BE2C (cell line): ENCODE results near the gene XIST.
"Not testable (repeated sequence)": the region's sequence is repeated elsewhere in the genome, so short reads cannot be mapped to it uniquely, and the experiment has no call there.

Source experiments
- DNase-seq: peaks from one replicate; pipeline ENCODE4 v3.0.0-alpha.2; 2020
- H3K27me3 ChIP-seq: fragments of 250-450 bp; sonication (Bioruptor Pico); 2 replicates; pipeline ENCODE4 v1.5.1; 2020; ENCODE audit warnings: mild to moderate bottlenecking
- H3K36me3 ChIP-seq: fragments of 250-450 bp; sonication (Bioruptor Pico); 2 replicates; pipeline ENCODE4 v1.5.1; 2020; ENCODE audit warnings: mild to moderate bottlenecking
- H3K4me1 ChIP-seq: fragments of 250-450 bp; sonication (Bioruptor Pico); 2 replicates; pipeline ENCODE4 v1.5.1; 2020
- H3K4me3 ChIP-seq: 2 replicates; pipeline ENCODE4 v1.5.1; 2011; ENCODE audit warnings: low read depth, low read length
- H3K9me3 ChIP-seq: fragments of 250-450 bp; sonication (Bioruptor Pico); 2 replicates; pipeline ENCODE4 v1.5.1; 2020
- TF ChIP-seq, protein P1 (sequence below): IDR thresholded peaks from 2 replicates; pipeline ENCODE4 v1.5.1; 2012; ENCODE audit warnings: mild to moderate bottlenecking, low read depth, low read length

XIST gene

DNA sequence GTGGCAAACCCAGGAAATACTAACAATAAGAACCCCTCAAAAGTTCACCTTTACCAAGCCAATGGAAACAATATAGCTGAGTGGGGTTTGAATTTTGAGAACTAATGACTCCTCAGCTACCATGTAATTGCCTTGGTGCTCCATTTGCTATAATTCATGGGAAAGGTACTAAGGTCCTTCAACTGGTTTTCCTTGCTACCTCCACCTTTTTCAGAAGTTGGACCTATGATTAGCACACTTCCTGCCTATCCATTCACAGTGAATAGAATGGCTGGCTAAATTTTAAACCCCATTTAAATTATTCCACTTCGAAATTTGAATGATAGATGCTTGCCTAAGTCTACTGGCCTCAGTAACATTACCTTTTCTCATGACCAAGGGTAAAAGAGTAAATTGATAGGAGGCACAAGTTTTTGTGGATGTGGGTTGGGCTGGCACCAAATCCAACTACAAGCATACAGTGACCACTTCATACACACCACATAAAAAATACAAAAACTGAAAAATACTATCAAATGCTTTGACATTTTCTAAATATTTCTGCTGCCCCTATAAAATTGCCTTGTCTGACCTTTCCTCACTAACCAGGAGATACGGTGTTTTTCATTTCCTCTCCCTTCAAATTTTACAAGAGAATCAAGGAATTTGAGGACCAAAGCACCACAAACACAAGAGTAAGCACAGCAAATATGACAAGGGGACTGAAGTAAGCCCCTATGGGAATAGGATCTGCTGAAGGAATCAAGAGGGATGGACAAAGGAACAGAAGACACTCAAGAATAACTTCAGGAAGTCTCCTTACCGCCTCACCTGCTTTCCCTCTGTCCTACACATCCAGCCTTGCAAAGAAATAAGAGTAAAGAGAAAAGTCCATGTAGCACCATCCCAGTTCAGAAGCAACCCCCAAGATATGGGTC, 34.1 kb downstream of the XIST start:
- DNase-seq, result no peak
- H3K27me3 ChIP-seq, result no peaks in the 10 kb centered on the region
- H3K4me1 ChIP-seq, result no peaks in the 10 kb centered on the region
- H3K36me3 ChIP-seq, result no peaks in the 10 kb centered on the region
- no peaks in the 10 kb centered on the region for H3K9me3 ChIP-seq
- TF ChIP-seq, protein P1, sequence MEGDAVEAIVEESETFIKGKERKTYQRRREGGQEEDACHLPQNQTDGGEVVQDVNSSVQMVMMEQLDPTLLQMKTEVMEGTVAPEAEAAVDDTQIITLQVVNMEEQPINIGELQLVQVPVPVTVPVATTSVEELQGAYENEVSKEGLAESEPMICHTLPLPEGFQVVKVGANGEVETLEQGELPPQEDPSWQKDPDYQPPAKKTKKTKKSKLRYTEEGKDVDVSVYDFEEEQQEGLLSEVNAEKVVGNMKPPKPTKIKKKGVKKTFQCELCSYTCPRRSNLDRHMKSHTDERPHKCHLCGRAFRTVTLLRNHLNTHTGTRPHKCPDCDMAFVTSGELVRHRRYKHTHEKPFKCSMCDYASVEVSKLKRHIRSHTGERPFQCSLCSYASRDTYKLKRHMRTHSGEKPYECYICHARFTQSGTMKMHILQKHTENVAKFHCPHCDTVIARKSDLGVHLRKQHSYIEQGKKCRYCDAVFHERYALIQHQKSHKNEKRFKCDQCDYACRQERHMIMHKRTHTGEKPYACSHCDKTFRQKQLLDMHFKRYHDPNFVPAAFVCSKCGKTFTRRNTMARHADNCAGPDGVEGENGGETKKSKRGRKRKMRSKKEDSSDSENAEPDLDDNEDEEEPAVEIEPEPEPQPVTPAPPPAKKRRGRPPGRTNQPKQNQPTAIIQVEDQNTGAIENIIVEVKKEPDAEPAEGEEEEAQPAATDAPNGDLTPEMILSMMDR, result no peak
- no peak overlapping the region for H3K4me3 ChIP-seq

DNA sequence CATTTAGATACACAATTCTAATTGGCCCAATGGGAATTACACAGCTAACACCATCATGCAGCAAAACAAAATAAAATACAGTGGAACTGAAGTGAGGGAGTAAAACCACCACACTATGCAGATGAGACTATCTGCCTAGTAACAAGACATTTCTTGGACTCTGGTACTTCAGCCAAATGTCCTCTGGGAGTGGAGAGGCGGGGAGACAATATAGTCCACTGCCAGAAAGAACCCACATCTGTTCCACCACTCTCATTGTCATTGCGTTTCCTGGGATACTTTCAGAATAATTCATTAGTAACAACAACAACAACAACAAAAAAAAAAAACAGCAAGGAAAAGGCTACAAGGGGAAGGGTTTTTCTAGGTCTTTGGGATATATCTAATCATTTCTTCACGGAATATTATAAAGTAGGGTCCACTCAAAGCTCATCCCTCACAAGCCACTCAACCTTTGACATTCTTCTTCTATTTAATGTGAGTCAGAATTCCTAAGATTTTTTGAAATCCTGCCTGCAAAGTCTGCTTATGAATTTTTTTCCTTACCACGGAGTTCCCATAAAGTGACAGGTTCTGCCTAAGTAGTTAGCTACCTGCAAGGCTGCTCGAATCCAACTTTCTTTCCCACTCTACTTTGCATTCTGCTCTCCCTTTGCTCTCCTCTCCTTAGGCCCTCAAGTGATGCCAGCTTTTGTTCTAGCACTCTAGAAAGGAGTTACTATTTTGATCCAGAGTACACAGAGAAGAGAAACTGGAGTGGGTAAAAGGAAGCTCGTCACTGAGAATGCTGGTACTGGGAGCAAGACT, 34.9 kb downstream of the XIST start:
- TF ChIP-seq, protein P1, result no peak
- Histone ChIP-seq H3K27me3 (no peaks in the 10 kb centered on the region), H3K9me3 (no peaks in the 10 kb centered on the region), H3K4me1 (no peaks in the 10 kb centered on the region), H3K4me3 (no peak overlapping the region), H3K36me3 (no peaks in the 10 kb centered on the region)
- no peak for DNase-seq

DNA sequence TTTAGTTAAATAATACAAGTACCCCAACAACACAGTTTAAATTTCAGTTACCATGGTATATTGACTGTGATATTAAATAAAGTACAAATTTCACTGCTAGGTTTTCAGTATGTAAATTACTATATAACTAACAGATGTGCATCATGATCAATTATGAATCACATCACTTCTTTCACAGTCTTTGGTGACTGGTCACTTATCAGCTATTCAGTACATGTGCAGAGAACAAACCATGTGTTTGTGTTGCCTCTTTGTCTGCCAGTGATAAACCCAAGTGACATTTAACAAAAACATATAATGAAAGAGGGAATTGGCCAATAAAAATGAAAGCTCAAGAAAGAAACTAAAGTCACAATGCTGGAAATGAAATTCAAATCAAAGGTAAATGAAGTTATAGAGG, 40.3 kb downstream of the XIST start:
- Histone ChIP-seq H3K27me3 (no peaks in the 10 kb centered on the region), H3K9me3 (no peaks in the 10 kb centered on the region), H3K4me1 (no peaks in the 10 kb centered on the region), H3K4me3 (no peak overlapping the region), H3K36me3 (no peaks in the 10 kb centered on the region)
- no peak for DNase-seq
- TF ChIP-seq, protein P1, result no peak

DNA sequence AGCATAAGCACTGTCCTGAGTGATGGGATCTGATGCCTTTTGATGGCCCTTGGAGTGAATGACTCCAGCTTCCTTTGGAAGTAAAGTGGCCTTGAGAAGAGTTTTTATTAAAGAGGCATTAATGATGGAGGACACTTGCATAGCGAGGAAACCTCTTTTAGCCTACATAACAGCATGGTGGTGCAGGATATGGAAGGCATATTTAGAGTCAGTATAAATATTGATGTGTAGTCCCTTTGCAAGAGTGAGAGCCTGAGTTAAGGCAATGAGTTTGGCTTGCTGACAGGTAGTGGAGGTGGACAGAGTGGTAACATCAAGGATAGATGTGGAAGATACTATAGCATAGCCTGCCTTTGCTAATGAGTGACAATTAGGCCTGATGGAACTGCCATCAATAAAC, 48.4 kb downstream of the XIST start:
- H3K9me3 ChIP-seq, H3K4me1 ChIP-seq, H3K4me3 ChIP-seq, H3K27me3 ChIP-seq, DNase-seq, H3K36me3 ChIP-seq: not testable (repeated sequence)

DNA sequence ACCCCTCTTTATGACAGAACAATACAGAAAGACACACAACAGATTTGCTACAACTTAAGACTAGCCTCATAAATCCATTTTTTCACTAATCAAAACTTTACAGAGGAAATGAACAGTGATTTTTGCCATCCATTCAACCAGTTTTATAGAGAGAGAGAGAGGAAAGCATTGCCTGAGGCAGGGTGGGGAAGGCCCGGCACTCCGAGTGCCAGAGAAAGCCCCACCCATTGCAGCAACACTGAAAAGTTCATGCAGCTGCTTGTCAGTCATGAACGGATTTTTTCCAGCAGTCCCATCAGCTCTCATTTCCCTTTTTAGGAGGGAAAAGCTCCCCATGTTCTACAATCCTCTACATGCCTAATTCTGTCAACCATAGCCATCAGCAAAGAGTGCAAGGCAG, 52.6 kb downstream of the XIST start:
- DNase-seq, result no peak
- Histone ChIP-seq H3K36me3 (no peaks in the 10 kb centered on the region), H3K4me1 (no peaks in the 10 kb centered on the region), H3K4me3 (no peak overlapping the region), H3K27me3 (no peaks in the 10 kb centered on the region), H3K9me3 (no peaks in the 10 kb centered on the region)
- TF ChIP-seq, protein P1, result no peak

DNA sequence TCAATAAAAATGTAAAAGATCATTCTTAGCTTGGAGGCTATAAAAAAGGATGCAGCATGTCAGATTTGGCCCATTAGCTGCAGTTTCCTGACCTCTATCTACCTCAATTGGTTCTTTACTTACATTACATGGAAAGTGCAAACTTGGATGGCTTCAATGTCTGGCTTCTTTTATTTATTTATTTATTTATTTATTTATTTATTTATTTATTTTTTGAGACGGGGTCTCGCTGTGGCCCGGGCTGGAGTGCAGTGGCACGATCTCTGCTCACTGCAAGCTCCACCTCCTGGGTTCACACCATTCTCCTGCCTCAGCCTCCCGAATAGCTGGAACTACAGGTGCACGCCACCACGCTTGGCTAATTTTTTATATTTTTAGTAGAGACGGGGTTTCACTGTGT, 60.0 kb downstream of the XIST start:
- not testable (repeated sequence) for DNase-seq, H3K9me3 ChIP-seq, H3K4me3 ChIP-seq, H3K36me3 ChIP-seq, H3K4me1 ChIP-seq, H3K27me3 ChIP-seq

DNA sequence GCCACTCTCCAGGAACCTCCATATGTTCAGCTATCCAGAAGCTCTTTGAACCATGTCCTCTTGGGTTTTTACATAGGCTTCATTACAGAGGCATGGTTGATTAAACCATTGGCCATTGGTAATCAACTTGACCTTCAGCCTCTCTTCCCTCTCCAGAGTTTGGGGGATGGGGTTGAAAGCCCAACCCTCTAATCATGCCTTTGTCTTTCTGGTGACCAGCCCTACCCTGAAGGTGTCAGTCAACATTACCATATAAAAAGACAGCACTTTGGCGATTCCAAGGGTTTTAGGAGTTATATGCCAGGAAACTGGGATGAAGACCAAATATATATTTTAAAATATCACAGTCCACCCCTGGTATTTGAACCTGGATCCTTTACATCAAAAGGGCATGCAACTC, 67.0 kb downstream of the XIST start:
- Histone ChIP-seq H3K4me1 (no peaks in the 10 kb centered on the region), H3K4me3 (no peak overlapping the region), H3K9me3 (no peaks in the 10 kb centered on the region), H3K27me3 (no peaks in the 10 kb centered on the region), H3K36me3 (no peaks in the 10 kb centered on the region)
- TF ChIP-seq, protein P1, result no peak
- DNase-seq, result no peak
